Measurements from ENCODE around the gene MACROD2. TPM values are rescaled to one million over a fixed set of nuclear protein-coding genes. Genes with fewer than 3 reads are reported as not detected.

MACROD2 gene
- total and polyA plus RNA-seq, 7 donors = 0.20 to 4.8 (median 0.87) TPM

- WGBS, 3 donors = 96 to 100% (median 98%) methylated on average over 2 of the region's 2 CpGs
Measured at GRCh38 chr20:15675061-15675514, 1679.8 kb downstream of the MACROD2 start.

DNA sequence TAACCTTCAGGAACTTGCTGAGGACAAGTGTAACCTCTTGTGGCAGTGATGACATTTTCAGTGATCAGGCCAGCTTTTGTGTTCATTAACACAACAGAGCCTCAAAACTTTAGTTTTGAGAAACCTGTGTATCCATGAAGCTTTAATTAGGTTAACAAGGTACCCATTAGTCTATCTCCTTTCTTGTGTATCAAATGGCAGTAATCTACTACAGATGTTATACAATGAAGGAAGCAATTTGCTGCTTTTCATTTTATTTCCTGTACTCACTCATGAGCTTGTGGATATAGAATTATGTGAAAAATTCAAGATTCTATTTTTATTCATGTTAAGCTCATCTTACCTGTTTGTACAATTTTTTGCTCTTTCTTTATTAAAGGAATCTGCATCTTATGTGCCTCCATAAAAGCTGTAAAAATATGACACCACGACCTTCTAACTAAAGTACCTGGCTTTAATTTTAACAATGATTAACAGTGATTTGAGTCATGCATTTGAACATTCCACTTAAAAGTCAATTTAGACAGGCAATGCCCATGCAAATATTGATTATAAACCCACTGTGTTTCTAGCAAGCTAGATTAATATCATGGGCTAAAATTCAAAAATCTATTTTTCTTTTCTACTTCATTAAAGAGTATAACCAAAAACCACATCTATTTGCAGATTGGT, 1680.6 kb downstream of the MACROD2 start:
- no peaks in the 10 kb centered on the region for H3K9me3 ChIP-seq
- H3K36me3 ChIP-seq (ENCODE audit: insufficient read depth in 1 of 2, low read depth in 1 of 2) = no peaks in the 10 kb centered on the region
- H3K27me3 ChIP-seq (ENCODE audit: insufficient read depth in 3 of 3, low read length in 2 of 3) = no peaks in the 10 kb centered on the region
- H3K27ac ChIP-seq = no peak overlapping the region
- ATAC-seq (no peak), DNase-seq (no peak)
- no peaks in the 10 kb centered on the region for H3K4me1 ChIP-seq
- TF ChIP-seq, protein P1, sequence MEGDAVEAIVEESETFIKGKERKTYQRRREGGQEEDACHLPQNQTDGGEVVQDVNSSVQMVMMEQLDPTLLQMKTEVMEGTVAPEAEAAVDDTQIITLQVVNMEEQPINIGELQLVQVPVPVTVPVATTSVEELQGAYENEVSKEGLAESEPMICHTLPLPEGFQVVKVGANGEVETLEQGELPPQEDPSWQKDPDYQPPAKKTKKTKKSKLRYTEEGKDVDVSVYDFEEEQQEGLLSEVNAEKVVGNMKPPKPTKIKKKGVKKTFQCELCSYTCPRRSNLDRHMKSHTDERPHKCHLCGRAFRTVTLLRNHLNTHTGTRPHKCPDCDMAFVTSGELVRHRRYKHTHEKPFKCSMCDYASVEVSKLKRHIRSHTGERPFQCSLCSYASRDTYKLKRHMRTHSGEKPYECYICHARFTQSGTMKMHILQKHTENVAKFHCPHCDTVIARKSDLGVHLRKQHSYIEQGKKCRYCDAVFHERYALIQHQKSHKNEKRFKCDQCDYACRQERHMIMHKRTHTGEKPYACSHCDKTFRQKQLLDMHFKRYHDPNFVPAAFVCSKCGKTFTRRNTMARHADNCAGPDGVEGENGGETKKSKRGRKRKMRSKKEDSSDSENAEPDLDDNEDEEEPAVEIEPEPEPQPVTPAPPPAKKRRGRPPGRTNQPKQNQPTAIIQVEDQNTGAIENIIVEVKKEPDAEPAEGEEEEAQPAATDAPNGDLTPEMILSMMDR (IDR thresholded peaks at IDR 0.05) = no peak
- intact Hi-C loops (cut with DNase I) = no loop called here
- no peak overlapping the region for H3K4me3 ChIP-seq
- WGBS, 3 donors = 58 to 74% (median 67%) methylated on average over 1 of the region's 1 CpG

More at GRCh38 chr20:15675061-15675514, 1679.8 kb downstream of the MACROD2 start:
- TF ChIP-seq, protein P1 (IDR thresholded peaks at IDR 0.05) = no peak
- no peak overlapping the region for H3K4me3 ChIP-seq
- intact Hi-C loops (cut with DNase I) = no loop called here
- no peaks in the 10 kb centered on the region for H3K36me3 ChIP-seq (ENCODE audit: insufficient read depth in 1 of 2, low read depth in 1 of 2)
- DNase-seq (no peak), ATAC-seq (no peak)
- no peaks in the 10 kb centered on the region for H3K9me3 ChIP-seq
- no peaks in the 10 kb centered on the region for H3K4me1 ChIP-seq
- H3K27ac ChIP-seq = no peak overlapping the region
- H3K27me3 ChIP-seq (ENCODE audit: insufficient read depth in 3 of 3, low read length in 2 of 3) = no peaks in the 10 kb centered on the region

DNA sequence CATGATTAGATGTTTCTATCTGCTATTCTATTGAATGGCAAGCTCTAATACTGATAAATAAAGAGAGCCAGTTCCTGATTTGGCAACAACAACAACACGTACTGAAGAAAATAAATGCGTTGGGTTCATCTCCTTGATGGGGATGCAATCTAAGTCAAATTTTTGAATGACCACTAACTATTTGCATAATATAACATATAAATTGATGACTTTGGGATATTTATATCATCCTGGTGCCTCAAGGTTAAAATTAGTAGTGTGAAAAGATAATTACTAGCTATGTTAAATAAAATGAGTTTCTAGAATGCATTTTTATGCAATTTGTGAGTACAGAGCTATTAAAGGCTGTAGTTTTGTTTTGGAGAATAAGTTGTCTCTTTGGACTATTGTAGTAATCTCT, 1681.5 kb downstream of the MACROD2 start:
- ATAC-seq (no peak), DNase-seq (no peak)
- WGBS, 3 donors = 86 to 92% (median 89%) methylated on average over 2 of the region's 2 CpGs
- TF ChIP-seq, protein P1 (IDR thresholded peaks at IDR 0.05) = no peak
- Histone ChIP-seq H3K27me3 (ENCODE audit: insufficient read depth in 3 of 3, low read length in 2 of 3) (no peaks in the 10 kb centered on the region), H3K36me3 (ENCODE audit: insufficient read depth in 1 of 2, low read depth in 1 of 2) (no peaks in the 10 kb centered on the region), H3K4me1 (no peaks in the 10 kb centered on the region), H3K4me3 (no peak overlapping the region), H3K27ac (no peak overlapping the region), H3K9me3 (no peaks in the 10 kb centered on the region)
- intact Hi-C loops (cut with DNase I) = no loop called here

DNA sequence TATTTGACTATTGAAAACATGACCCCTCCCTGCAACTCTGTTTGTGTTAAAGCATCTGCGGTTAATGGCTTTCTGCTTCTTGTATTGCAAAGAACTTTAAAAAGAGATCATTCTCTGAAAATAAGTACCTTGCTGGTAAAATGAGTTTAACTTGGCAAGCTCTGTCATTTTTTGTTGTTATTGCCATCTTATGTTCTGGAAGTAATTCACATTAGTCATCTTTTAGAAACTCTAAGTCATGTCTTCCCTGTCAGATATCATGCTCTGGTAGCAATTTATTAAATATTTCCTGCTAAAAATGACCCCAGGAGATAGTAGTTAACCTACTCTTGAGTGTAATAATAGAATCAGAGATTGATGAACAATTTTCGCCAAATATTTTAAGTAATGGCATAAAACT, 1687.4 kb downstream of the MACROD2 start:
- WGBS, 3 donors = 85 to 93% (median 89%) methylated on average over 2 of the region's 2 CpGs
- Histone ChIP-seq H3K27ac (no peak overlapping the region), H3K36me3 (ENCODE audit: insufficient read depth in 1 of 2, low read depth in 1 of 2) (no peaks in the 10 kb centered on the region), H3K4me1 (no peaks in the 10 kb centered on the region), H3K27me3 (ENCODE audit: insufficient read depth in 3 of 3, low read length in 2 of 3) (no peaks in the 10 kb centered on the region), H3K9me3 (no peaks in the 10 kb centered on the region), H3K4me3 (no peak overlapping the region)
- DNase-seq (no peak), ATAC-seq (no peak)
- intact Hi-C loops (cut with DNase I) = loop anchor here in 1 of 2 donors (10.0 kb wide), 1 partner anchor 58 kb away; no protein-coding TSS in a partner anchor
- TF ChIP-seq, protein P1 (IDR thresholded peaks at IDR 0.05) = no peak

GRCh38 chr20:15692570-15692969, 1697.3 kb downstream of the MACROD2 start:
- DNase-seq = no peak

More at GRCh38 chr20:15692570-15692969, 1697.3 kb downstream of the MACROD2 start:
- intact Hi-C loops (cut with DNase I) = no loop called here
- no peak for ATAC-seq
- Histone ChIP-seq H3K36me3 (ENCODE audit: insufficient read depth in 1 of 2, low read depth in 1 of 2) (no peaks in the 10 kb centered on the region), H3K27ac (no peak overlapping the region), H3K27me3 (ENCODE audit: insufficient read depth in 3 of 3, low read length in 2 of 3) (no peaks in the 10 kb centered on the region), H3K4me1 (no peaks in the 10 kb centered on the region), H3K9me3 (no peaks in the 10 kb centered on the region), H3K4me3 (no peak overlapping the region)
- TF ChIP-seq, protein P1 (IDR thresholded peaks at IDR 0.05) = no peak
- 95 to 100% (median 98%) methylated on average over 1 of the region's 1 CpG for WGBS, 3 donors

Measured in psoas muscle (tissue), 8 donors.